ENCODE results near the gene PFKM. TPM values are rescaled to one million over a fixed set of nuclear protein-coding genes. Genes with fewer than 3 reads are reported as not detected.

The PFKM gene
- total RNA-seq, result 66.2 and 82.8 TPM in 2 replicates

DNA sequence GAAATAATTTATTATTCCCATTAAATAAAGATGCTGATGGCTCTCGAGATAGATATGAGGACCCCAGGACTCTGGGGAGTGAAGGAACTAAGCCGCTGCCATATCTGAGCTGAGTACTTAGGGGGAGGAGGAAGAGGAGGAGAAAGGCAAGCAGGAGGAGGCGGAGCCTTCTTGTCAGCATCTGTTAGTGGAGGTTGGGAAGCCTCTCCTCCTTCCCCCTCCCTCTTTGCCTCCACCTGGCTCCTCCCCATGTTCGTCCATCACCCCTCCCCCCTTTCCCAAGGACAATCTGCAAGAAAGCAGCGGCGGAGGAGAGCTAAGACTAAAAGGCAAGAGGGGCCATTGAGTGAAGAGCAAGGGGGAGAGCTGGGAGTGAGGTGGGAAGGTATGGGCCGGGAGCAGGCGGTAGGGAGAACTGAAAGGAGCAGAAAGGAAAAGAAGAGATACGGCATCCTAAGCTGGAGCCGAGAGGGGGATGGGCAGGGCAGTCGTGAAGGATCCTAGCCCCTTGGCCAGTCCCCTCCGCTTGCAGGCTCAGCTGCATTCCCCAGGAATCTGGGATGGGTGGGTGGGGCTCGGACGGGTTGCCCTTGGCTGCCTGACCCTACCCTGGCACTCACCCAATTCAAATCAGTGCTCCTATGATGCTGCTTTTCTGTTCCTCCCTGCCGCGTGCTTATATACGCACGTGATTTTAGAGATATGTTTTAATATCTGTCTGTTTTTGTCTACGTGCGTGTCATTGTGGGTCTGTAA is at the start of gene PFKM:
TSS of gene PFKM (plus strand) at position 287 of the 756 bp plus-strand sequence. CDS start 3,411 bp downstream, outside the sequence.

DNA sequence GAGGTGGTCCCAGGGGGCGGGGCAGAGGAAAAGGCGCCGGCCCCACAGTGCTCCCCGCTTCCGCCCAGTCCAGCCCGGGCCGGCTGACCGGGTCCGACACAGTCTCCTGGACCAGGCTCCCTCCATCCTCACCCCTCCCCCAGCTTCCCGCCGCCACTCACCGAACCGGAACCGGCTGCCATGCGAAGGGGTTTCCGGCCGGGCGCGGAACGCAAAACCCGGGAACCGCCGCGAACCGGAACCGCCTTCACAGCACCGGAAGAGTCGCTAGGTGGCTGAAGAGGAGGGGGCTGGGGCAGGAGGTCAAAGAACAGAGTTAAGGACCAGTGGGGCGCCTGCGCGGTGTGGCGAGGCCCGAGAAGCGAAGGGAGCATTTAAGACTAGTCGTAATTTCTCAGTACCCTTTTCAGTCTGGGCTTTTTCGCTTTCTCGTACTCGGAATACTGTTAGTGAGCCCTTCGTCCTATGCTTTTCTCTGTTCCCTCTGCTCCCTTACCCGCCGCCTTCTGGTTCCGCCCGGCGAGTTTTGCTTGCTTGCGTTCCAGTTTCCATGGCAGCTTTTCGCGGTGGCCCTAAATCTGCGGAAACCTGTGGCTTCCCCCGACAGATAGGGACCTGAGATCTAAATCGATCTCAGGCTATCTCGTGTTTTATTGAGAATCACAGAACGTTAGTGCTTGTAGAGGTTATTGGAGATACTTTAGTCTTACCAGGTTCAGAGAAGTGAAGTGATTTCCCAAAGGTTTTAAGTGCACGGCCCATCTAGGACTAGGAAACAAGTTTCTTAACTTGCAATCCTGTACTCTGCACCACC is 13.1 kb upstream of the PFKM start, which contains the start of gene SENP1:
TSS of gene SENP1 (minus strand) at position 213 of the 814 bp plus-strand sequence. CDS start 4,607 bp downstream, outside the sequence.

DNA sequence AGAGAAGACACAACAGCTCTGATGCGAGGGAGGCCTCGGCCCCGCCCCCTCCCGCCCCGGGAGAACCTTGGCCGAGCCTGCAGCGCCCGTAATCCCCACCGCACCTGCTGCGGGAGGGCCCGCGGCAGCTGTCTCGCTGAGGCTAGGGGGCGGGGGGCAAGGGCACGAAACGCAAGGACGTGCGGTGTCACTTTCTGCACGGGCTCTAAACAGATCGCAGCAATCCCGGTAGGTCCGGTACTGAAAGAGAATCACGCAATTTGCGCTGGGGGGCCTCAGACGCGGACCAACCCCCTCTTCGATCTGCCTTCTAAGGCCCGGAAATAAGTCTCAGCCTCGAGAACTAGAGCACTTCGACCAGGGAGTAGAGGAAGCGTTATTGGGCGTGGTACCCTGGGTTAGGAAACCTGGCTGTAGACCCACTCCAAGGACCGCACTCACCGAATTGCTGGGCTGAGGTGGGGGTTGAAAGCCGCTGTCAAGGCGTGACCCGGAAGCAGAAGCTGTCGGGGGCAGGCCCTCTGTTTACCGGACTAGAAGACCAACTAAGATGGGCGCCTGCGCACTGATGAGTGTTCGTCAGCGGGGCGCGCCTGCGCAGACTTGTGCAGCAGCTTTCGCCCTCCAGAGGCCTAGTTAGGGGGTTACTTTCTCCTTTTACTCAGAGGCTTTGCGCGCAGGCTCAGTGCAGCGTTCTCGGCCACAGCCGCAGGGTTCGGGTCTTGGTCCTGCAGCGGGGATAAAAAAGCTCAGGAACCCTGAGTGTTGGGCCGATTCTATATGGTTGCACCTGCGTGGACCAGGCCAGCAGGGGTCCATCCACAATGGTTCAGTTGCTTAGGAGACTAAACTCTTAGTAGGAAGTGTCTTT is 38.1 kb downstream of the PFKM start, which contains the start of gene ASB8:
TSS of gene ASB8 (minus strand) at position 498 of the 871 bp plus-strand sequence. CDS start 4,019 bp downstream, outside the sequence.

DNA sequence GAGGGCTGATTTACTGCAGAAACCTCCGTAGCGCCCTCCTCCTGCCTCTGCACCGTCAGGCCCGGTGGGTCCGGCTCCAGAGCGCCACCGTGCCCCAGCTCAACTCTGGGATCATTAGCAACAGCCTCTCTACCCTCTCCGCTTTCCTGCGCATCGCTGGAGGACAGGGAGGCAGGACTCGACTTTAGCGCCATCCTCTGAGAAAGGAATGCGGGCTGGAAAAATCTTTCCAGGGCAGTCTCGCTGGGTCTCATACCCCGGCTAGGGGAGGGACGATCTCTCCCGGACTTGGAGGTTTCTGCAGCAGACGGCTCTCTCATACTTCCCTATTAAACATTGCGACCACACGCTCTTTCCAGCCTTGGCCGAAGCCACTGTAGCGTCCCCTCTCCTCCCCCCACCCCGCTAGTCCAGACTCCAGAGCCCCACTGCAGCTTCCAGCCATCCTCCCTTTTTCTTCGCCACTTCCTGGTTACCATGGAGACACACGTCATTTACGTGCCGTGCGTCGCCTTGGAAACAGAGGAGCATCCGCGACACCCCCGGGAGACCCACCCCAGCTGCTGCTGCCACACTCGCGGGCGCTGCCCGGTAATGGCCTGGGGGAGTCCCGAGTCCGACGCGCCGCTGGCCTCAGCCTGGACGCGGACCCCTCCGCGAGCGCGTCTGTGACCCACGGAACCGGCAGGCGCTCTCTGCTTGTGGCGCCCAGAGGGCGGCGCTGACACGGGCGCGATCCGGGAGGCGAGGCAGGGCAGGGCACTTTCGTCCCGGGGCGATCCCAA is 64.1 kb downstream of the PFKM start, which contains the start of gene CCDC184:
TSS of gene CCDC184 (plus strand) at position 554 of the 785 bp plus-strand sequence. CDS start 479 bp downstream, outside the sequence.

Other genes starting within 250 kb of the PFKM start
- 0.27 and 0.47 TPM in 2 replicates for gene VDR, start 214.4 kb upstream of the PFKM start, total RNA-seq
- gene TMEM106C, start 155.8 kb upstream of the PFKM start, total RNA-seq, result 38.6 and 65.9 TPM in 2 replicates
- not detected in 2 replicates for gene COL2A1, start 114.9 kb upstream of the PFKM start, total RNA-seq
- gene SENP1, start 13.3 kb upstream of the PFKM start, total RNA-seq, result 9.4 and 11.2 TPM in 2 replicates
- gene ASB8, start 38.2 kb downstream of the PFKM start, total RNA-seq, result 10.8 and 11.4 TPM in 2 replicates
- 0.09 and 0.28 TPM in 2 replicates for gene CCDC184, start 64.3 kb downstream of the PFKM start, total RNA-seq
- not detected in 2 replicates for gene OR10AD1, start 83.9 kb downstream of the PFKM start, total RNA-seq
- 2.2 and 4.7 TPM in 2 replicates for gene ZNF641, start 231.6 kb downstream of the PFKM start, total RNA-seq